ENCODE results near the gene CHPT1.

Gene CHPT1

DNA sequence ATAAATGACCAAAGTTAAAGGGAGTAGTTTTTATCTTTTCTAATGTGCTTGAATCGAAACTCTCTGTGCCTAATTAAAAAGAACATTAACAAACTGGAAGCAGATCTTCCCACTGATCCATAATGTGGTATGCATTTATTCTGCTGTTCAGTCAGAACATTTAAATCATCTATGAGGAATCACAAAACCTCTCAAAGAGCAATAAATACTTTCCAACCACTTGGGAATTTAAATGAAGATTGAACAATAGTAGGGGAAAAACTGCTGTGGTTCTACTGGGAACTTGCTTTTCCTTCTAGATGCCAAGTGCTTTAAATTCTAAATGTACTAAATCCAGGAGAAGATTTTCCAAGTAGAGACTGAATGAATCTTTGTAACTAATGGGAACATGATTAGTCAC is 12.3 kb upstream of the CHPT1 start:
- DNase-seq (ENCODE audit: low spot score) = no peak

GRCh38 chr12:101686176-101686575 is 11.3 kb upstream of the CHPT1 start:
- DNase-seq (ENCODE audit: low spot score) = no peak

DNA sequence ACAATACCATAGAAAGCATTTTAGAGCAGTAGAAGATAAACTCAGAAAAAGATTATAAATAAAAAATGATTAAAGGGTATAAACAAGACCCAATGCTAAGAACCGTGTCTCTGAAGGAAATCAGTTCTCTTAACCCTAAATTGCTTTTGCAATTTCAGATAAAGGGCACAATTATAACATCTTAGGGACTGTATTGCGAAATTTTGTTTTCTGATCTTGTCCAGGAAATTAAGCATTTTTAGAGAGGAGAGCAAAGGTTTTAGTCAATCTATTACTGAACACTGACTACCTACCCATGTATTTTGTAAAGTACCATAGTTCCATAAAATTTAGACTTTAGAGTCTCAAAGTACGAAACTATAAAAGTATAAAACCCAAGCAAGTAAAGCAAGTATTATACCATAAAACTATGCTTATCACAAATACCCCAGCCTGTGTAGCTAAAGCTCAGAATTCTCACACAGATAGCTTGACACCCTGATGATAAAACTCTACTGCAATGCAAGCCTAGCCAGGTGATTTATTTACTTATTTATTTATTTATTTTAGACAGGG is 6.8 kb upstream of the CHPT1 start:
- no peak for DNase-seq (ENCODE audit: low spot score)

GRCh38 chr12:101691503-101692096 is 5.8 kb upstream of the CHPT1 start:
- no peak for DNase-seq (ENCODE audit: low spot score)

GRCh38 chr12:101694297-101694848 is 3.1 kb upstream of the CHPT1 start:
- DNase-seq (ENCODE audit: low spot score) = no peak

DNA sequence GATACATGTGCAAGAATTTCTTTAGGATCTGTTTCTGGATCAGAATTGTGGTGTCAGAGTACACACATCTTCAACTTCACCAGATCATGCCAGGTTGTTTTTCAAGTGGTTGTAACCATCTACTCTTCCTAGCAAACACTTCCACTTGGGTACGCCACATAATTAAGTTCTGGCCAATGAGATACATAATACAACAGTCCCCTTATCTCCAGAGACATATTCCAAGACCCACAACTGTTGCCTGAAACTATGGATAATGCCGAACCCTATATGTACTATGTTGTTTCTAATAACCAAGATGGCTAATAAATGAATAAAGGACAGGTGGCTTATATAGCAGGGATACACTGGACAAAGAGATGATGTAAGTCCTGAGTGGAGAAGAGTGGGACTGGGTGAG is 2.5 kb upstream of the CHPT1 start:
- no peak for DNase-seq (ENCODE audit: low spot score)

GRCh38 chr12:101695706-101696105 is 1.7 kb upstream of the CHPT1 start:
- DNase-seq (ENCODE audit: low spot score) = no peak

DNA sequence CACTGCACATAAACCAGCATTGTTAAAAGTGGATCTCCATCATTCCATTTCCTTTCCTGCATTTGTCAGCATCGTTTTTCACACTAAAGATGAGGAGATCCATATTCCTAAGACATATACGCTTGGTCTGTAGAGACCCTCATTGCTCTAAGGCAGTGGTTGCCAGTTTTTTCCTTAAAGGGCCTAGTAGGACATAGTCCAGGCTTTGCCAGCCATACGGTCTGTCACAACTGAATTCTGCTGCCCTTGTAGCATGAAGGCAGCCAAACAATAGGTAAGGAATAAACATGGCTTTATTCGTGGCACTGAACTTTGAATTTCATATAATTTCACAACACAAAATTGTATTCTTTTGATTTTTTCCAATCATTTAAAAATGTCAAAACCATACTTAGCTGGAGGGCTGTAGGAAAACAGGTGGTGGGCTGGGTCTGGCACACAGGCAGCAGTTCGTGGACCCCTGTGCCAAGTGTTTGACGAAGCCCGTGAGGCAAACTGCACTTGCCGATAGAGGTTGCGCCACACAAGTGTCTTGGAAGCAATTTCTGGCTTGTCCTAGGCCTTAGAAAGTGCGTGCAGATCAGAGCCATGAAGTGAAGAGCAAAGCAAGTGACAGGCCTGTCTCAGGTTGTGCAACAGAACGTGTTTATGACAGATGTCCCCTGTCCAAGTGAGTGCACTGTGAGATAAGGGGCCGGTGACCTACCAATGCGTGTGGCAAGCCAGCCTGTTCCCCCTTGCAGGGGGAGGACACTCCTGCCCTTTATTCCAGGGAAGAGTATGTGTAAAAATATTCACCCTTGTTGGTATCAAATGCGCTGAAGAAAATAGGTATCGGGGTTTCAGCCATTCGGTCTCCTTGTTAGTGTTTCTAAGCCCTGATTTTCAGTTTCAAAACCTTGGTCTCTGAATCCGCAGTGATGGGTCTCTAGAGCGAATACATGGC is 916 bp upstream of the CHPT1 start:
- DNase-seq (ENCODE audit: low spot score) = no peak

DNA sequence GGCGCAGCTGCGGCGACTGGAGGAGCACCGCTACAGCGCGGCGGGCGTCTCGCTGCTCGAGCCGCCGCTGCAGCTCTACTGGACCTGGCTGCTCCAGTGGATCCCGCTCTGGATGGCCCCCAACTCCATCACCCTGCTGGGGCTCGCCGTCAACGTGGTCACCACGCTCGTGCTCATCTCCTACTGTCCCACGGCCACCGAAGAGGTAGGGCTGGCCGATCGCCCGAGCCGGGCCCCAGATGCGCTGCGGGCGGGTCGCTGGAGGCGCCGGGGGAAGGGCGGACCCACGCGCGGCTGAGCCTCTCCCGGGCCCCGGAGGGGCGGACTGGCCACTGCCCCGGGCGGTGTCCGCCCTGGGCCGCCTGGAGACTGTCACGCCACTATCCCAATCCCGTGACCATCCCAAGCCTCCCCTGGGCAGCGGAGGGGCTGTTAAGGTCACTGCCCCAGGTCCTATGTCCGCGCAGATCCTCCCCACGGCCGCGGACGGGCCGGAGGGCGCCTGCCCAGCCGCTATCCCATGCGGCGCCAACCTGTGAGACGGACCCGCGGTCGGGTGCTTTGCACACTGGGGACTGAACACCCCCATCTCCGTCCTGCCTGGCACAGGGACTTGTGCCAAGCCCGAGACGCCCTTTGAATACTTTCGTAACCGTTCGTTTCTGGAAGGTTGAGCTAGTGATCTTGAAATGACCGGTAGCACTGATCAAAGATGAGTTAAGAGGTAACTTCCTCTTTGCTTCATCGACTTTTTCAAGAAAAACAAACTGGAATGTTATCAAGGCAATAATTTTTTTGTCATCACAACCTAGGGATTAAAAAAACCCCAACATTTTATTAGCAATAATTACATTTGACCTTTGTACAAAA is 725 bp downstream of the CHPT1 start:
- peak; percentile 18 for DNase-seq (ENCODE audit: low spot score)

DNA sequence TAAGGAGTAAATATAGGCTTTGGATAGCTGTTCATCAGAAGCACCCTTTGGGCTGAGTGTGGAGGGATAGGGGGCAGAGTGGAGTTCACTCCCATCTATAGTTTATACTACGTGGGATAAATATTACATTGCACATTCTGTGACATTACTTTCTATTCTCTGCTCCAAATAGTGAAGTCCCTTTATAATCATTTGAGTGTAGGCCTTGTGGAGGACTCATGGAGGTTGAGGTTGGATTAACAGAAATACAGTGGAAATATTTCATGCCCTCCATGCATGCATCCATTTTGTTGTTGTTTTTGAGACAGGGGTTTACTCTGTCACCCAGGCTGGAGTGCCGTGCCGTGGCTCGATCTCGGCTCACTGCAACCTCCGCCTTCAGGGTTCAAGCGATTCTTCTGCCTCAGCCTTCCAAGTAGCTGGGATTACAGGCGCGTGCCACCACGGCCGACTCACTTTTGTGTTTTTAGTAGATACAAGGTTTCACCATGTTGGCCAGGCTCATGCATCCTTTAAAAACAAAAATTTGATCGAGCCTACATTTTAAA is 1.4 kb downstream of the CHPT1 start:
- DNase-seq (ENCODE audit: low spot score) = no peak

GRCh38 chr12:101700299-101700820 is 2.9 kb downstream of the CHPT1 start:
- no peak for DNase-seq (ENCODE audit: low spot score)

DNA sequence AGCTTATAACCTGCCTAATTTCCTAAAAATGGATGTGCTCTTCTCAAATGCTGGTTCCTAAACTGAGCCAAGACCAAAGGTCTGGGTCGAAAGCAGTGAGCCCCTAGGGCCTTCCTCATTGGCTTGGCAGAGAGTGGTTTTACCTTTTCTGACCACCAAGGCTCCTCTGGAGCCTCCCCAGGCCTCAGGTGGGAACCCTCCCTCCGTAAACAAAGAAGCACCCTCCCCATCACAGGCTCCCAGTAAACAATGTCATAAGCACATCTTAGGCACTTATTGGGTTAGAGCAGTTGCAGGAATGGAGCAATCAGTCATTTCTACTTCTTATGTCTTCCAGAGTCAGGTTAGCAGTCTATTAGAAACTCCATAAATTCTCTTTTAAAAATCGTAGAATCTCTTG is 6.0 kb downstream of the CHPT1 start:
- no peak for DNase-seq (ENCODE audit: low spot score)

DNA sequence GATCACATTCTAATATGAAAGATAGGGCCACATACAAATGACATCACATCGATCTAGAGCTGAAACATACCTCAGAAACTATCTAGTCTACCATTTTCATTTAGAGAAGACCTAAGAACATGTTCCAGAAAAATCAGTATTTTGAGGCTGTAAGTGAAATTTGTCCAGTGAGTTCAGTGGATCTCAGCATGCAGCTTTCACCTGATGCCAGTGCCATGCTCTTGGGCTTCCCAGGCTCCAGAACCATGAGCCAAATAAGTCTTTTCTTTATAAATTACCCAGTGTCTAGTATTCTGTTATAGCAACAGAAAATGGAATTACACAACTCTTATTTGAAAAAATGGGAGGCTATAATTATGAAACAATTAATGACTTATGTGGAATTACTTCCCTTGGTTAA is 9.0 kb downstream of the CHPT1 start:
- no peak for DNase-seq (ENCODE audit: low spot score)

DNA sequence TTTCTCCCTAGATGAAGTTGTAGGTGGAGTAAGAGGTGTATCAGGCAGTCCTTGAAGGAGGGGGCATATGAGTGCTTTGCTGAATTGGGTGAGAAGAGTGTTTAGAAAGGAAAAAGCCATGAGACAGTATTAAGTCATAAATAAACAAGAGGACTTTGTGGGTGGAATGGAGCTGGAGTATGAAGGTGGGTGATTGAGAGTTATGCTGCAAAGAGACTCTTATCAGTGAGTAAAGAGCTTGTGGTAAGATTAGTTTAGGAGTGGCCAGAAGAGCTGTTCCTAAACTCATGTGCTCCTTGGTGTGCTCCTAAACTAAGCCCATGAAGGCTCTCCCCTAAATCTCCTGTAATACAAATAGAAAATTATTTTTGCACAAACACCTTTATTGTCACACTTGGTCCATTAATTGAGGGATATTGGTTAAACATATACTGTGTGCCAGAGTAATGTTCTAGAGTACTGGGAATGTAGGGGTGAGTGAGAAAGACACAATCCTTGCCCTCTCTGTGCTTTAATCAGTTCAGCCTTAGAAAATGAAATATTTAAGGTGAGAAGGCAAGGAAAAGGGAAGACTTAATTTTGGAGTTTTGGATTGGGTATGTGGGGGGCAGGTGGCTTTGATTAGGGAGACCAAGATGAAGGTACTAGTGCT is 9.8 kb downstream of the CHPT1 start:
- DNase-seq (ENCODE audit: low spot score) = no peak

DNA sequence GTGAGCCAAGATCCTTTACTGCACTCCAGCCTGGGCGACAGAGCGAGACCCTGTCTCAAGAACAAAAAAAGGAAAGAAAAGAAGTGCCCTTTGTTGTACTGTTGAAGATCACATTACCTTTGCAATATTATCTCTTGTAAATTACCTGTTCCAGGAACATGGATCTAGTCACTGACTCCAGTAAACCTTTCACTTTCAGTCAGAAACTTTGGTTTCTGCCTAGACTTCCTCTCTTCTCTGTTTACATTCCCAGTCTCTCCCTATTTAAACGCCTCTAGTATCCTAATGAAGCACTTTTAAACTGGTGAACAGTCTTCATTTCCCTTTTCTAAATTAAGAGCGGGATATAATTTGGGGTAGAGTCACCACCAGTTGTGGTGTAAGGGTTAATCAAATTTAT is 12.8 kb downstream of the CHPT1 start:
- no peak for DNase-seq (ENCODE audit: low spot score)

GRCh38 chr12:101713059-101713682 is 15.7 kb downstream of the CHPT1 start:
- DNase-seq (ENCODE audit: low spot score) = no peak

DNA sequence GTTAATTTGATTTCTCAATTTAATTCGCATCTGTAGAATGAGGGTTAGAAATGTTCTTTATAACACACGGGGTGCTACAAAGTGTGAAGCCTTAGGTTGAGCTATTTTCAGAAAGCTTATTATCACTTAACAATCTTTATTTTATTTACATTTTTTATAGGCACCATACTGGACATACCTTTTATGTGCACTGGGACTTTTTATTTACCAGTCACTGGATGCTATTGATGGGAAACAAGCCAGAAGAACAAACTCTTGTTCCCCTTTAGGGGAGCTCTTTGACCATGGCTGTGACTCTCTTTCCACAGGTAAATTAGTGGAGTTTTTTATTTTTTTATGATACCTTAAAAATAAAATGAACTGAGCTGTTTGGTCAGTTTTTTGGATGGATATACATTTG is 16.5 kb downstream of the CHPT1 start:
- DNase-seq (ENCODE audit: low spot score) = no peak

- no peak for DNase-seq (ENCODE audit: low spot score)
Measured at GRCh38 chr12:101714877-101715444, 17.5 kb downstream of the CHPT1 start.

- DNase-seq (ENCODE audit: low spot score) = no peak
Measured at GRCh38 chr12:101719566-101719965, 22.1 kb downstream of the CHPT1 start.

GRCh38 chr12:101720118-101720517 is 22.7 kb downstream of the CHPT1 start:
- no peak for DNase-seq (ENCODE audit: low spot score)

All from kidney capillary endothelial cell (primary cell).